DMS 273 (cell line): ENCODE measurements around the gene LPP.
A peak's percentile ranks its signal among the peaks of the same experiment; 100 is the strongest.
"Not testable (repeated sequence)": the region's sequence is repeated elsewhere in the genome, so short reads cannot be mapped to it uniquely, and the experiment has no call there.

Experiments used
- DNase-seq: peaks from one replicate; lab custom pipeline; 2025; ENCODE audit not compliant: unreplicated experiment; lab: John Stamatoyannopoulos, UW

LPP gene

GRCh38 chr3:188605905-188606304 lies 451.9 kb downstream of the LPP start:
- DNase-seq = no peak

DNA sequence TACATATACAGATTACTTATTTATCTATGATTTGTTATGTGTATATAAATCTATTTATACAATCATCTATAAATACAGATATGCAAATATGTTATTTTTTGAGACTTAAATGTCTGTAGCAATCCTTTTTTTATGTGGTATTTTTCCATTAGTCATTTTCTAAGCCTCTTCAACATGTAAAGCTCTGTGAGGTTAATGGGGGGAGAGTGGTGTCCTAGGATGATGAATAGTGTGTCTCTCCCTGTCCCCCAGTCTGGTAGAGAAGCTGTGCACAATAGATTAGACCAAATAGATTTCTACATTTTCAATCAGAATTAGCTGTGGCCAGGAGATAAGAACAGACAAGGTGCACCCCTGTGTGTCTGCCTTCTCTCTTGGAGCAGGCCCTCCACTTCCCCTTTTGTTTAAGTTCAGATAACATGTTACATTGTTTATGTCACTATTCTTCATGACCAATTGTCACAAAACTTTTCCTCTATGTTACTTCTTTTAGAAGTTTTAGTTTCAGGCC lies 453.9 kb downstream of the LPP start:
- DNase-seq = no peak

DNA sequence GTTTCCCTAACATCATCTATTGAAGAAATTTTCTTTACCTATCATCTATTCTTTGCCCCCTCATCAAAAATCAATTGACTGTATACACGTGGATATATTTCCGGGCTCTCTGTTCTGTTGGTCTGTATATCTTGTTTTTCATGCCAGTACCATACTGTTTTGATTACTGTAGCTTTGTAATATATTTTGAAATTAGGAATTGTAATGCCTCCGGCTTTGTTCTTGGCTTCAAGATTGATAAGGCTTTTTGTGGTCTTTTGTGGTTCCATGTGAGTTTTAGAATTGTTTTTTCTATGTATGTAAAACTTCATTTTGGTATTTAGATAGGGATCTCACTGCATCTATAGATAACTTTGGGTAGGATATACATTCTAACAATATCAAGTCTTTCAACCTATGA lies 454.4 kb downstream of the LPP start:
- no peak for DNase-seq

- not testable (repeated sequence) for DNase-seq
These were observed 459.8 kb downstream of the LPP start for GRCh38 chr3:188613721-188614120.

GRCh38 chr3:188617270-188617669 lies 463.3 kb downstream of the LPP start:
- DNase-seq = no peak

- DNase-seq = no peak
These were observed 464.2 kb downstream of the LPP start for GRCh38 chr3:188617988-188618701.

DNA sequence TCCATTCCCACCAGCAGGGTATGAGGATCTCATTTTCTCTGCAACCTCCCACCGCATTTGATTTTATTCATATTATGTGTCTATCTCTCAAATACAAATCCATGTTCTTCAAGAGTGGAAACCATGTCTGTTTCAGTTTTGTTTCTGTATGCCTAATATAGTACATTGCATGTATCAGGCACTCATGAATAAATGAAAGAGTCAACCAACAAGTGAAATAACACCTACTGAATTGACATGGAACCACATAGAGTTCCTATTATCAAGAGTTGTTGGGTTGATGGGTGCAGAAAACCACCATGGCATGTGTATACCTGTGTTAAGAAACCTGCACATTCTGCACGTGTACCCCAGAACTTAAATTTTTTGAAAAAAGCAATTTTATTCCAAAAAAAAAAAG lies 466.8 kb downstream of the LPP start:
- no peak for DNase-seq

GRCh38 chr3:188624384-188624783 lies 470.4 kb downstream of the LPP start:
- no peak for DNase-seq

DNA sequence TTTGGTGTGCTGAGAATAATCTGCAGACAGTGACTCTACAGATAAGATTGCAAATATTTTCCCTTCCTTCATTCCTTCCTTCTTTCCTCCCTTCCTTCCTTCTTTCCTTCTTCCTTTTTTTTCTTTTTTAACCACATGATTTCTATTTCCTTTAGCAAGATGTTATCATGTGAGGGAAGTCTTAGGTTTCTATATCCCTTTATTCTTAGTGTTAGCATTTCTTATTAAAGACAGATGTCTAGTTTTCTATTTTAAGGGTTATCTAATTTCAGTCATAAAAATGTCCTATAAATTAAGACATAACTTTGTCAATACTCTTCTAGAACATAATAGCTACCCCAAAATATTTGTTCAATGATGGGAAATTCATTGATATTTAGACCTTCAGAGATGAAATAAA lies 470.9 kb downstream of the LPP start:
- no peak for DNase-seq

DNA sequence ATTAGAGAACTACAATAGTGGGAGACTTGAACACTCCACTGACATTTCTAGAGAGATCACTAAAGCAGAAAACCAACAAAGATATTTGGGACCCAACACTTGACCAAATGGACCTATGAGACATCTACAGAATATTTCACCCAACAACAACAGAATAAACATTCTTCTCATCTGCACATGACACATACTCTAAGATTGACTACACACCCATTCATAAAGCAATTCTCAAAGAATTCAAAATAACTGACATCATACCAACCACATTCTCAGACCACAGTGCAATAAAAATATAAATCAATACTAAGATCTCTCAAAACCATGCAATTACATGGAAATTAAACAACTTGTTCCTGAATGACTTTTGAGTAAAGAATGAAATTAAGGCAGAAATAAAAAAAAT lies 473.7 kb downstream of the LPP start:
- DNase-seq = no peak

GRCh38 chr3:188631291-188632010 lies 477.5 kb downstream of the LPP start:
- DNase-seq = no peak

DNA sequence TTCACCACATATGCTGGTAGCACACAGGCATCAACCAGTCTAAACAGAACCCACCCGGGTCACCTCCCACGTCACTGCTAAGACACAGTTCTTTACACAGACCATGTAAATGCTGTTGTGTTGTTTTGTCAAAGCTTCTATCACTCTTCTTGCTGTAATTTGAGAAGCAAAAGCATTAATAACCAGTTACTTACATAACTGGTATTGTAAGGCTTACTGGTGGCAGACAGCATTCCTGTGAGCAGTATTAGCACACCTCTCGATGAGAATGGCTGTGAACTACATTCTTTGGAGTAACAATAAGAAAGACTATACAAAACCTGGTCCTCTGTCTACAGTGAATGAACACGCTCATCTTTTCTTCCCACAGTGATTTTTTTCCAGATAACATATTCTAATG lies 479.2 kb downstream of the LPP start:
- DNase-seq = no peak

- DNase-seq = no peak
These were observed 480.3 kb downstream of the LPP start for GRCh38 chr3:188634285-188634684.

DNA sequence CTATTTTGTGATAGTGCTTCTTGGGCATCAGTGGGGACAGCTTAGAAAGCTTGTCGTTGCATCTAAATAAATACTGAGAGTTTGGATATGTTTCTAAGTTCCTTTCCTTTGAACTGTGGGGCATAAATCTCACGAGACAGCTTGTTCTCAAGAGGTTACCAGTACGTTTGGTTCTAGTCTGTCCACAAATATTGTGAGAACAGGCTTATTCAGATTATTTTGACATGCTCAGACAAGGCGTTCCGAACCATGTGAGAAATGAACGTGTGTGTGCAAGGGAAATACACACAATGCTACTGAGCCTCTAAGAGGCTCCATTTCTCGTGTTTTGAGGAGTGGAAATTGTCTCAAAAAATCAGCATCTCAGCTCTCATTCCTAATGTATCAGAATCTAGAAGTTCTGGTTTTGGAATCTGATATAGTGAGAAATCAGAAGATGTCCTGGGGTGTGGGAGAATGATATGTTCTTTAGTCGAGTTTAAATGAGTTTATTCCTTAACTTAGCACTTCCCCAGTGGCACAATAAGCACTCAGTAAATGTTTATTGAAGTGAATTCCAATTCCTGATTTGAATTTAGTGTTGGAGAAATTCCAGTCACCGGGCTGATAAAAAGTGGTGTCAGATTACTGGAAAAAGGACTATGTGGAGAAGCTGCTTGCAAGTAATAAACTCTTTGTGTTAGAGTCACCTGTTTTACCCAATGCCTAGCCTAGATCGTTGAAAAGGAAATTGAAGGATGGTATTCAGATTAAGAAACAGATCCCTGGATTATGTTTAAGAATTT lies 481.5 kb downstream of the LPP start:
- DNase-seq = no peak

- not testable (repeated sequence) for DNase-seq
These were observed 482.3 kb downstream of the LPP start for GRCh38 chr3:188636292-188636691.

- no peak for DNase-seq
These were observed 487.1 kb downstream of the LPP start for GRCh38 chr3:188641076-188641475.

- no peak for DNase-seq
These were observed 489.8 kb downstream of the LPP start for GRCh38 chr3:188643736-188644135.

- DNase-seq = peak; percentile 30
These were observed 492.6 kb downstream of the LPP start for GRCh38 chr3:188646592-188646991.

GRCh38 chr3:188647237-188647636 lies 493.3 kb downstream of the LPP start:
- DNase-seq = no peak

- DNase-seq = no peak
These were observed 495.6 kb downstream of the LPP start for GRCh38 chr3:188649521-188649920.

- DNase-seq = no peak
These were observed 502.4 kb downstream of the LPP start for GRCh38 chr3:188656196-188656982.
